Measurements from ENCODE around the gene CDC14B.
"Not testable (repeated sequence)": the region's sequence is repeated elsewhere in the genome, so short reads cannot be mapped to it uniquely, and the experiment has no call there.

Gene CDC14B

DNA sequence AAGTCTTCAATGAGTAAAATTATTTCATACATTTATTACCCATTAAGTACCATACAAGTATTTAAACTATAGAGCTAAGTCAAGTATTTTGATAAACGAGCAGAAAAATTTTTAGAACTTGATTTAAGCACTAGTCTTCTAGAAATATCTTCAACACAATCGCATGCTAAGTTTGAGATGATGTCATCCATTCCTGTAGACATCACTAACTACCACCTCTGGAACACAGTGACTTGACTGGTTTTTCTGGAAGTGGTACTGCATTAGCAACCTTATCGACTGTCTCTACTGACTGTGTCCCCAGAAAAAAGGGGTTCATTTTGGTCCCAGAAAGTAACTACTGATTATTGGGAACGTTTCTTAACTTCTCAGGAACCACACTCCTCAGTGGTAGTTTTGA, 69.0 kb downstream of the CDC14B start:
- no peak for DNase-seq (ENCODE audit: extremely low read depth, low read depth)
- no peak overlapping the region for H3K4me3 ChIP-seq (replicated peaks; ENCODE audit: low read depth, low read length)
- no peak for TF ChIP-seq CTCF (IDR thresholded peaks at IDR 0.05; ENCODE audit: low read depth, low read length, missing control alignments)

DNA sequence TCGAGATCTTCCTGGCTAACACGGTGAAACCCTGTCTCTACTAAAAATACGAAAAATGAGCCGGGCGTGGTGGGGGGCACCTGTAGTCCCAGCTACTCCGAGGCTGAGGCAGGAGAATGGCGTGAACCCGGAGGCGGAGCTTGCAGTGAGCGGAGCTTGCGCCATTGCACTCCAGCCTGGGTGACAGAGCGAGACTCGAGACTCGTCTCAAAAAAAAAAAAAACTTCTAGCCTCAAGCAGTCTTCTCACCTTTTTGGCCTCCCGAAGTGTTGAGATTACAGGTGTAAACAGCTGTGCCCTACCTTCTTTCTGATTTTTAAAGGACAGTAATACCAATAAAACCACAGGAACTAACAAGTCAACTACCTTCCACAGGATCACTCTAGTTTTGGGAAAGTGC, 76.5 kb downstream of the CDC14B start:
- H3K4me3 ChIP-seq (replicated peaks; ENCODE audit: low read depth, low read length); DNase-seq (ENCODE audit: extremely low read depth, low read depth): not testable (repeated sequence)

DNA sequence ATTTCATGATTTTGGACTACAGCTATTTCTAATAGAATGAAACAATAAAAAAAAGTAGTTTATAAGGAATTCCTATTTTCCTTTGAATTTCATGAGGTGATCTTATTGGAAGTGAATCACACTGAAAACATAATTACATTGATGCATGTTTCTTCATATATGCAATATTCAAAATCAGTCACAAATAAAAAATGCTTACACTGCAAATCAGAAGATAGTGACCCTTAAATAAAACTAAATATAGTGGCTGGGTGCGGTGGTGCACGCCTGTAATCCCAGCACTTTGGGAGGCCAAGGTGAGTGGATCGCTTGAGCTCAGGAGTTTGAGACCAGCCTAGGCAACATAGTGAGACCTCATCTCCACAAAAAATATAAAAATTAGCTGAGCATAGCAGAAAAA, 79.5 kb downstream of the CDC14B start:
- H3K4me3 ChIP-seq (replicated peaks; ENCODE audit: low read depth, low read length) = no peak overlapping the region
- no peak for TF ChIP-seq CTCF (IDR thresholded peaks at IDR 0.05; ENCODE audit: low read depth, low read length, missing control alignments)
- no peak for DNase-seq (ENCODE audit: extremely low read depth, low read depth)

- DNase-seq (ENCODE audit: extremely low read depth, low read depth) = no peak
- no peak for TF ChIP-seq CTCF (IDR thresholded peaks at IDR 0.05; ENCODE audit: low read depth, low read length, missing control alignments)
- no peak overlapping the region for H3K4me3 ChIP-seq (replicated peaks; ENCODE audit: low read depth, low read length)
Observed at GRCh38 chr9:96532173-96532572, 87.5 kb downstream of the CDC14B start.

DNA sequence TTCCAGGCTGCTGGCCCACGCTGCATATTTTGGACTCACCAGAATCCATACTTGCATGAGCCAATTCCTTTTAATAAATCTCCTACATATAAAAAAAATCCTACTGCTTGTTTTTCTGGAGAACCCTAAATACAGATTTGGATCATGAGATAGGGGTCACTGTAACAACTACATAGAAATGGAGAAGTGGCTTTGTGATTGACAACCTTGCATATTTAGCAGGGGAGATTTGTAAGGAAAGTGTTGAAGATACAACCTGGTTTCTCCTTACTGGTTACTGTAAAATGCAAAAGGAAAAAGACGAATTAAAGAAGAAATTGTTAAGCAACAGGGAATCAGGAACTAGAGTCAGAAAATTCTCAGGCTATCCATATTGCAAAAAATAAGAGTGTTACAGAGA, 94.9 kb downstream of the CDC14B start:
- no peak for TF ChIP-seq CTCF (IDR thresholded peaks at IDR 0.05; ENCODE audit: low read depth, low read length, missing control alignments)
- DNase-seq (ENCODE audit: extremely low read depth, low read depth) = no peak
- no peak overlapping the region for H3K4me3 ChIP-seq (replicated peaks; ENCODE audit: low read depth, low read length)

- DNase-seq (ENCODE audit: extremely low read depth, low read depth) = no peak
- H3K4me3 ChIP-seq (replicated peaks; ENCODE audit: low read depth, low read length) = no peak overlapping the region
- no peak for TF ChIP-seq CTCF (IDR thresholded peaks at IDR 0.05; ENCODE audit: low read depth, low read length, missing control alignments)
Observed at GRCh38 chr9:96524045-96524444, 95.6 kb downstream of the CDC14B start.

DNA sequence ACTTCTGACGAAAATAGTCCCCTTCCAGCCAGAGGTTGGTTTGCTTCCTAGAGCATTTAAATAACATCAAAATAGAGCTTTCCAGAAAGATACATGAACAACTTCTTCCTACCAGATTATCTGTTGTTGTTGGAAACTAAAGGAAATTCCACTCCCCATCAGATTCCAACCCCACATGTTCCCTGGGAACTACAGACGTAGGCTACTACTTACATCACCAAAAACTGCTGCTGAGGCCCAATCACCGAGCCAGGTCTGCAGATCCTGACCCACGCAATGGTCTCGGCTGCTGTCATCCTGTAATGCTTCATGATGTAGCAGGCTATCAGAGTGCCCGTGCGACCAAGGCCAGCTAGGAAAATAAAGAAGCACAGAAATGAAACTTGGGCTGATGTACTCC, 96.3 kb downstream of the CDC14B start:
- no peak for DNase-seq (ENCODE audit: extremely low read depth, low read depth)
- TF ChIP-seq CTCF (IDR thresholded peaks at IDR 0.05; ENCODE audit: low read depth, low read length, missing control alignments) = no peak
- no peak overlapping the region for H3K4me3 ChIP-seq (replicated peaks; ENCODE audit: low read depth, low read length)
